Lower leg skin (tissue), 3 donors: ENCODE data around the gene KIF26B.

Source experiments
- POLR2A ChIP-seq, 2 donors: fragments of 450-650 bp; IDR thresholded peaks; one replicate each; pipeline ENCODE4 v1.6.1; 2016 to 2017; ENCODE audit warnings: antibody characterized with exemption in 2 of 2, mild to moderate bottlenecking in 1 of 2, moderate library complexity in 1 of 2
- TF ChIP-seq, protein P1 (sequence below), 3 donors: fragments of 450-650 bp; IDR thresholded peaks; one replicate each; pipeline ENCODE4 v1.5.1; 2016; ENCODE audit warnings: antibody characterized with exemption in 3 of 3, mild to moderate bottlenecking in 3 of 3, moderate library complexity in 2 of 3

DNA sequence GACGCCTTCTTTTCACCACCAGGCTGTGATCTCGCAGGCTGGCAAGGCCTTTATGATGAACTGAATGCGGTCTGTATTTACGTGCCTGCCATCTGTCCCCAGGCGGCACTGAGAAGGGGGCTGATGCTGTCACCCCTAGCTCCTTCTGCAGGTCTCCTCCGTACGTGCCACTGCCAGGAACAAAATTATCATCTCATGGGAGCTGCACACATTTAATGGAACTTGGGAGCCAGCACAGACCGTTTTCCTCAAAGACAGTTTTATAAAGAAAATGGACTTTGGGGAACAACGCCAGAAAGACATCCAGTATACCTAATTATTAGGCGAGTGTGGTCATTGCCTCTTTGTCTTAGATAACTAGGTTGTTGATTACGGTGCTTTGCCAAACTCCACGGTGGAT, 434.5 kb downstream of the KIF26B start:
- no peak for TF ChIP-seq POLR2A (IDR thresholded peaks at IDR 0.05)
- TF ChIP-seq, protein P1, sequence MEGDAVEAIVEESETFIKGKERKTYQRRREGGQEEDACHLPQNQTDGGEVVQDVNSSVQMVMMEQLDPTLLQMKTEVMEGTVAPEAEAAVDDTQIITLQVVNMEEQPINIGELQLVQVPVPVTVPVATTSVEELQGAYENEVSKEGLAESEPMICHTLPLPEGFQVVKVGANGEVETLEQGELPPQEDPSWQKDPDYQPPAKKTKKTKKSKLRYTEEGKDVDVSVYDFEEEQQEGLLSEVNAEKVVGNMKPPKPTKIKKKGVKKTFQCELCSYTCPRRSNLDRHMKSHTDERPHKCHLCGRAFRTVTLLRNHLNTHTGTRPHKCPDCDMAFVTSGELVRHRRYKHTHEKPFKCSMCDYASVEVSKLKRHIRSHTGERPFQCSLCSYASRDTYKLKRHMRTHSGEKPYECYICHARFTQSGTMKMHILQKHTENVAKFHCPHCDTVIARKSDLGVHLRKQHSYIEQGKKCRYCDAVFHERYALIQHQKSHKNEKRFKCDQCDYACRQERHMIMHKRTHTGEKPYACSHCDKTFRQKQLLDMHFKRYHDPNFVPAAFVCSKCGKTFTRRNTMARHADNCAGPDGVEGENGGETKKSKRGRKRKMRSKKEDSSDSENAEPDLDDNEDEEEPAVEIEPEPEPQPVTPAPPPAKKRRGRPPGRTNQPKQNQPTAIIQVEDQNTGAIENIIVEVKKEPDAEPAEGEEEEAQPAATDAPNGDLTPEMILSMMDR (IDR thresholded peaks at IDR 0.05), result no peak
